ENCODE data around the gene CCNE1. TPM values are rescaled to one million over a fixed set of nuclear protein-coding genes. Genes with fewer than 3 reads are reported as not detected.

The CCNE1 gene
- total and polyA plus RNA-seq, 2 of the 13 experiments (the other 11 are each of a cell fraction or from before 2014, with no cell fraction given) = 16.0 to 50.6 TPM

GRCh38 chr19:29796173-29796573 lies 15.6 kb upstream of the CCNE1 start:
- Histone ChIP-seq H3K9me3 (ENCODE audit: low read length) (no peaks in the 10 kb centered on the region), H3K27me3 (ENCODE audit: control insufficient read depth in 1 of 2, insufficient read depth in 2 of 2, low read length in 2 of 2) (peaks cover 0 to 1% of the 10 kb centered on the region in 2 experiments; a peak in 1 of 5 replicates), H3K27ac (ENCODE audit: extremely low read length, insufficient read depth, low read length) (no peak overlapping the region), H3K79me2 (ENCODE audit: insufficient read depth, low read length) (no peaks in the 10 kb centered on the region), H4K20me1 (ENCODE audit: insufficient read depth, low read length) (no peaks in the 10 kb centered on the region), H3K36me3 (replicated peaks in 1 of 2; ENCODE audit: control insufficient read depth in 1 of 2, insufficient read depth in 2 of 2, low read length in 2 of 2) (no peaks in the 10 kb centered on the region), H3K4me2 (ENCODE audit: low read depth, low read length) (no peak overlapping the region), H3K4me1 (ENCODE audit: insufficient read depth, low read length) (no peaks in the 10 kb centered on the region), H2AFZ (ENCODE audit: low read length) (no peak overlapping the region), H3K4me3 (replicated peaks in 1 of 3; ENCODE audit: insufficient read depth in 1 of 3, low read depth in 2 of 3, low read length in 3 of 3) (no peak overlapping the region), H3K9ac (ENCODE audit: insufficient read depth, low read depth, low read length) (no peak overlapping the region)
- no TSS peak for BruUV-seq (replicated peaks)
- CTCF ChIA-PET (ENCODE audit: low intra/inter-chr PET ratio, low total read pairs) = no interaction called here
- TF ChIP-seq BORCS8-MEF2B (CRISPR knock-in tag; IDR thresholded peaks at IDR 0.05) = no peak
- TF ChIP-seq DMTF1 (CRISPR knock-in tag; IDR thresholded peaks at IDR 0.05) = no peak
- no peak for TF ChIP-seq POLR2A (IDR thresholded peaks at IDR 0.05; ENCODE audit: insufficient read depth in 1 of 2, low read depth in 2 of 2, low read length in 2 of 2)
- TF ChIP-seq, protein P1, sequence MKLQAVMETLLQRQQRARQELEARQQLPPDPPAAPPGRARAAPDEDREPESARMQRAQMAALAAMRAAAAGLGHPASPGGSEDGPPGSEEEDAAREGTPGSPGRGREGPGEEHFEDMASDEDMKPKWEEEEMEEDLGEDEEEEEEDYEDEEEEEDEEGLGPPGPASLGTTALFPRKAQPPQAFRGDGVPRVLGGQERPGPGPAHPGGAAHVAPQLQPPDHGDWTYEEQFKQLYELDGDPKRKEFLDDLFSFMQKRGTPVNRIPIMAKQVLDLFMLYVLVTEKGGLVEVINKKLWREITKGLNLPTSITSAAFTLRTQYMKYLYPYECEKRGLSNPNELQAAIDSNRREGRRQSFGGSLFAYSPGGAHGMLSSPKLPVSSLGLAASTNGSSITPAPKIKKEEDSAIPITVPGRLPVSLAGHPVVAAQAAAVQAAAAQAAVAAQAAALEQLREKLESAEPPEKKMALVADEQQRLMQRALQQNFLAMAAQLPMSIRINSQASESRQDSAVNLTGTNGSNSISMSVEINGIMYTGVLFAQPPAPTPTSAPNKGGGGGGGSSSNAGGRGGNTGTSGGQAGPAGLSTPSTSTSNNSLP (IDR thresholded peaks at IDR 0.05; ENCODE audit: low read depth, low read length) = no peak
- TF ChIP-seq NFYB (CRISPR knock-in tag; IDR thresholded peaks at IDR 0.05) = no peak
- TF ChIP-seq ZKSCAN1 (IDR thresholded peaks at IDR 0.05; ENCODE audit: low read length) = no peak
- no peak for TF ChIP-seq ZSCAN5A (CRISPR knock-in tag; IDR thresholded peaks at IDR 0.05; ENCODE audit: borderline replicate concordance)
- no peak for TF ChIP-seq ZSCAN25 (CRISPR knock-in tag; IDR thresholded peaks at IDR 0.05)
- TF ChIP-seq, protein P2, sequence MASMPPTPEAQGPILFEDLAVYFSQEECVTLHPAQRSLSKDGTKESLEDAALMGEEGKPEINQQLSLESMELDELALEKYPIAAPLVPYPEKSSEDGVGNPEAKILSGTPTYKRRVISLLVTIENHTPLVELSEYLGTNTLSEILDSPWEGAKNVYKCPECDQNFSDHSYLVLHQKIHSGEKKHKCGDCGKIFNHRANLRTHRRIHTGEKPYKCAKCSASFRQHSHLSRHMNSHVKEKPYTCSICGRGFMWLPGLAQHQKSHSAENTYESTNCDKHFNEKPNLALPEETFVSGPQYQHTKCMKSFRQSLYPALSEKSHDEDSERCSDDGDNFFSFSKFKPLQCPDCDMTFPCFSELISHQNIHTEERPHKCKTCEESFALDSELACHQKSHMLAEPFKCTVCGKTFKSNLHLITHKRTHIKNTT (CRISPR knock-in tag; IDR thresholded peaks at IDR 0.05) = no peak
- TF ChIP-seq, protein P3, sequence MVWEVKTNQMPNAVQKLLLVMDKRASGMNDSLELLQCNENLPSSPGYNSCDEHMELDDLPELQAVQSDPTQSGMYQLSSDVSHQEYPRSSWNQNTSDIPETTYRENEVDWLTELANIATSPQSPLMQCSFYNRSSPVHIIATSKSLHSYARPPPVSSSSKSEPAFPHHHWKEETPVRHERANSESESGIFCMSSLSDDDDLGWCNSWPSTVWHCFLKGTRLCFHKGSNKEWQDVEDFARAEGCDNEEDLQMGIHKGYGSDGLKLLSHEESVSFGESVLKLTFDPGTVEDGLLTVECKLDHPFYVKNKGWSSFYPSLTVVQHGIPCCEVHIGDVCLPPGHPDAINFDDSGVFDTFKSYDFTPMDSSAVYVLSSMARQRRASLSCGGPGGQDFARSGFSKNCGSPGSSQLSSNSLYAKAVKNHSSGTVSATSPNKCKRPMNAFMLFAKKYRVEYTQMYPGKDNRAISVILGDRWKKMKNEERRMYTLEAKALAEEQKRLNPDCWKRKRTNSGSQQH (CRISPR knock-in tag; IDR thresholded peaks at IDR 0.05; ENCODE audit: low read depth) = no peak
- no peak for TF ChIP-seq ZNF496 (CRISPR knock-in tag; IDR thresholded peaks at IDR 0.05; ENCODE audit: insufficient replicate concordance)
- no peak for TF ChIP-seq HNF1B (CRISPR knock-in tag; IDR thresholded peaks at IDR 0.05)
- no peak for TF ChIP-seq ZBTB7A (CRISPR knock-in tag; IDR thresholded peaks at IDR 0.05)
- no peak for TF ChIP-seq RBFOX2 (IDR thresholded peaks at IDR 0.05; ENCODE audit: low read depth, low read length)
- DNase-seq (ENCODE audit: low spot score) (no peak), FAIRE-seq (no peak), ATAC-seq (no peak)
- POLR2A ChIA-PET = no interaction called here
- 27% methylated on average over 9 of the region's 9 CpGs for WGBS (ENCODE audit: low lambda C conversion rate)
- intact Hi-C loops (cut with micrococcal nuclease; ENCODE audit: unreplicated experiment) (no loop called here), in situ Hi-C loops (cut with HindIII; ENCODE audit: extremely low pct_ligation_motif_present, low pct_unique_long_range_greater_than_20kb) (no loop called here)
